ENCODE data around the gene UGDH. TPM values are rescaled to one million over a fixed set of nuclear protein-coding genes. Genes with fewer than 3 reads are reported as not detected.

UGDH gene
- total and polyA plus RNA-seq, 9 of the 15 experiments (the other 6 are each of a cell fraction or from before 2014, with no cell fraction given), result 5.5 to 21.7 (median 16.2) TPM

- no peak for DNase-seq (ENCODE audit: extremely low read depth in 1 of 4, low spot score in 3 of 4)
- no peak for FAIRE-seq
- POLR2A ChIA-PET, result interaction anchor here (0.8 to 1.2 kb wide), 3 partner anchors 11 to 18 kb away, joined by 3 to 6 read pairs (median 4); partner anchors contain the start of genes LIAS and RPL9
- H3K27me3 ChIP-seq (ENCODE audit: control insufficient read depth in 2 of 2, insufficient read depth in 2 of 2, low read length in 2 of 2), result no peaks in the 10 kb centered on the region
- CTCF ChIA-PET (ENCODE audit: low intra/inter-chr PET ratio), result interaction anchor here (0.6 kb wide), 1 partner anchor 502 kb away, joined by 4 read pairs; no protein-coding TSS in a partner anchor
- peaks cover 43% of the 10 kb centered on the region for H3K36me3 ChIP-seq (ENCODE audit: control insufficient read depth, insufficient read depth, low read length)
- H2AFZ ChIP-seq (ENCODE audit: low read depth, low read length), result no peak overlapping the region
- no peaks in the 10 kb centered on the region for H3K79me2 ChIP-seq (ENCODE audit: control insufficient read depth, insufficient read depth, low read length)
- H4K20me1 ChIP-seq (replicated peaks; ENCODE audit: control insufficient read depth, insufficient read depth, low read length), result no peaks in the 10 kb centered on the region
- H3K4me3 ChIP-seq, result no peak overlapping the region
- no peak overlapping the region for H3K9ac ChIP-seq (ENCODE audit: insufficient read depth in 1 of 2, low read depth in 2 of 2, low read length in 2 of 2)
- H3K9me3 ChIP-seq (replicated peaks; ENCODE audit: control insufficient read depth, insufficient read depth, low read depth, low read length), result no peaks in the 10 kb centered on the region; the same call in 1 of the 2 replicates
- H3K27ac ChIP-seq (ENCODE audit: extremely low read depth, low read depth, low read length), result no peak overlapping the region
- in situ Hi-C loops (cut with MboI) (no loop called here), intact Hi-C loops (cut with micrococcal nuclease) (no loop called here)
- no TSS peak for BruUV-seq (replicated peaks)
- no peaks in the 10 kb centered on the region for H3K4me1 ChIP-seq (replicated peaks in 1 of 2; ENCODE audit: control insufficient read depth in 2 of 2, insufficient read depth in 2 of 2, low read length in 2 of 2)
- H3K4me2 ChIP-seq (ENCODE audit: insufficient read depth, low read length), result no peak overlapping the region
- WGBS (ENCODE audit: insufficient coverage, low coverage, missing lambda C conversion rate), result 86% methylated on average over 5 of the region's 5 CpGs
- no peak for ATAC-seq
- H3K9me1 ChIP-seq (ENCODE audit: control insufficient read depth, insufficient read depth, low read length), result no peaks in the 10 kb centered on the region
- TF ChIP-seq SRSF7 (optimal IDR thresholded peaks at IDR 0.05; ENCODE audit: low read depth, low read length) (no peak), MXI1 (IDR thresholded peaks at IDR 0.05; ENCODE audit: low read depth, low read length) (no peak), CBFB (CRISPR knock-in tag; IDR thresholded peaks at IDR 0.05) (no peak), GMEB1 (CRISPR knock-in tag; IDR thresholded peaks at IDR 0.05) (no peak), RHOXF2B (CRISPR knock-in tag; conservative IDR thresholded peaks at IDR 0.05) (no peak), BRCA1 (IDR thresholded peaks at IDR 0.05) (no peak), BRCA1 (CRISPR knock-in tag; IDR thresholded peaks at IDR 0.05) (no peak), SREBF1 (IDR thresholded peaks at IDR 0.05; ENCODE audit: borderline replicate concordance, low read depth, low read length) (no peak), ZNF639 (CRISPR knock-in tag; conservative IDR thresholded peaks at IDR 0.05 in 1 of 2, IDR thresholded peaks at IDR 0.05 in 1 of 2) (no peak), NFIC (IDR thresholded peaks at IDR 0.05) (no peak), PREB (CRISPR knock-in tag; IDR thresholded peaks at IDR 0.05) (no peak), MLLT1 (IDR thresholded peaks at IDR 0.05) (no peak), ATF4 (CRISPR knock-in tag; IDR thresholded peaks at IDR 0.05) (no peak), NR3C1 (CRISPR knock-in tag; IDR thresholded peaks at IDR 0.05) (no peak), NCOA6 (IDR thresholded peaks at IDR 0.05) (no peak), NRF1 (conservative IDR thresholded peaks at IDR 0.05 in 1 of 2, IDR thresholded peaks at IDR 0.05 in 1 of 2) (no peak)
Measured at GRCh38 chr4:39476187-39476895, 50.9 kb downstream of the UGDH start.
